ENCODE data around the gene PLCB3. TPM values are rescaled to one million over a fixed set of nuclear protein-coding genes. Genes with fewer than 3 reads are reported as not detected.

Gene PLCB3
- total RNA-seq, 4 donors from 2014 or later = 14.7 to 26.5 (median 19.7) TPM

DNA sequence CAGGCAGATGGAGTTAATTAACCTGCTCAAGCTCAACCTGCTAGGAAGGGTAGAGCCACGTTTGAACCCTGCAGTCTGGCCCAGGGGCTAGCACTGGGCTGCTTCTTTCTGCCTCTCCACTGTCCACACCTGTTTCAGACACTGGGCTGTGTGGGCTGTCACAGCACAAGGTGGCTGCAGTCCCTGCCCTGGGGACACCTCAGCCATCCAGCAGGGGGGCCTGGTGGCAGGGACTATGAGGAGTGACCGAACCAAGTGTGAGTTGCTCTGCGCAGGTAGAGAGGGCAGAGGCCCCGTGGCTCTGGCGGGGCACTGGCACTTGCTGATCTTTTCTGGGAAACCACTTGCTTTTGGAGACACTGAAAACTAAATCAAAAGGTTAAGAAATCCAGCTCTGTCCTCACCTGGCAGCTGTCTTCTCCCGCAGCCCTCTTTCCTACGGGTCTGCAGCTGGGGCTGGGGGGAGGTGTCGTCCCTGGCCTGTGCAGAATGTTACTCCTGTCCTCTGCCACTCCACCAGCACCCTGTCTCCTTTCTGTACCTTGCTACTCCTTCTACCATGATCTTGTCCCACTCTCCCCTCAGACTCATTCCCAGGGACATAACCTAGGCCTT, 27.4 kb downstream of the PLCB3 start:
- no peak for TF ChIP-seq CTCF (IDR thresholded peaks at IDR 0.05)
- DNase-seq (ENCODE audit: low spot score) = no peak
- ATAC-seq (ENCODE audit: low FRiP score) = no peak

DNA sequence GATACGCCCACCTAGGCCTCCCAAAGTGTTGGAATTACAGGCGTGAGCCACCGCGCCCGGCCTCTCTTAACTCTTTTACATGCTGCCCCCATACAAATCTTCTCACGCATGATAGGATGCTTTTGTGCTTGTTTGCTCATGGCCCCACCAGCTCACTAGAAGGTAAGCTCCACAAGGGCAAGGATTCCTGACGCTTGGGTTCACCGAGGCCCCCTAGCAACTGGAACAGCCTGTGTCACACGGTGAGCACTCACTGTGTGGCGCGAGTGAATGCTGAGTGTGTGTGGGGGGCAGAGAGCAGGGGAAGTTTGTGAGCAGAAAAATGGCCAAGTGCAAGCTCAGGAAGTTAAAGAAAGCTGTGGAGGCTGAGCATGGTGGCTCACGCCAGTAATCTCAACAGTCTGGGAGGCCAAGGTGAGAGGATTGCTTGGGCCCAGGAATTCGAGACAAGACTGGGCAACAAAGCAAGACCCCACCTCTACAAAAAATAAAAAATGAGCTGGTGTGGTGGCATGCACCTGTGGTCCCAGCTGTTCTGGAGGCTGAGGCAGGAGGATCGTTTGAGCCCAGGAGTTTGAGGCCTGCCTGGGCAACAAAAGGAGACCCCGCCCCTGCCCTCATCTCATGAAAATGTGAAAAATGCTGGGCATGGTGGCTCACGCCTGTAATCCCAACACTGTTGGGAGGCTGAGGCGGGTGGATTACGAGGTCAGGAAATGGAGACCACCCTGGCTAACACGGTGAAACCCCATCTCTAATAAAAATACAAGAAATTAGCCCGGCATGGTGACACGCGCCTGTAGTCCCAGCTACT, 30.8 kb downstream of the PLCB3 start:
- no peak for ATAC-seq (ENCODE audit: low FRiP score)
- DNase-seq (ENCODE audit: low spot score) = no peak
- no peak for TF ChIP-seq CTCF (IDR thresholded peaks at IDR 0.05)

DNA sequence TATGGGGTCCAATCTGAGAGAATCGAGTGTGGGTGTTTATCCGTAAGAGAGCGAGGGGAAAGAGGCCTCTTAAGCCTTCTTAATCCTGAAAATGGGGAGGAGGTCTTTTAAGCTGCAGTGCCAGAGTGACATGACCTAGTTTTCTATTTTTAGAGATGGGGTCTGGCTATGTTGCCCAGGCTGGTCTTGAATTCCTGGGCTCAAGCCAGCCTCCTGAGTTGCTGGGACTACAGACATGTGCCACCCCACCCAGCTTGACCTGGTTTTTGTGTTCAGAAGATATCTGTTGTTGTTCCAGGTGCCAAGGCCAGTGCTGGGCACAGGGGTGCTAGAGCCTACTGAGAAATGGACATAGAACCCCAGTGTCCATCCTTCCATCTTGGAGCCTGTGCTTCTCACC, 31.8 kb downstream of the PLCB3 start:
- no peak for TF ChIP-seq CTCF (IDR thresholded peaks at IDR 0.05)
- ATAC-seq (ENCODE audit: low FRiP score) (no peak), DNase-seq (ENCODE audit: low spot score) (no peak)

- ATAC-seq (ENCODE audit: low FRiP score) = peak; percentile 90
- TF ChIP-seq CTCF (IDR thresholded peaks at IDR 0.05) = no peak
- DNase-seq (ENCODE audit: low spot score) = peak; percentile 84
These were observed 33.0 kb downstream of the PLCB3 start, which contains the start of gene BAD for GRCh38 chr11:64284048-64284961. BAD (minus strand) TSS chr11:64284665; CDS start chr11:64284368, 297 bp downstream.

GRCh38 chr11:64284962-64285884, 33.9 kb downstream of the PLCB3 start, which contains the start of gene GPR137:
GPR137 (plus strand) TSS chr11:64285848; CDS start chr11:64286525, 677 bp downstream.
- peak; percentile 67 for ATAC-seq (ENCODE audit: low FRiP score)
- DNase-seq (ENCODE audit: low spot score) = peak; percentile 68
- TF ChIP-seq CTCF (IDR thresholded peaks at IDR 0.05) = no peak

Data from omental fat pad (tissue), 4 donors.